ENCODE measurements around the gene HSD11B2. TPM values are rescaled to one million over a fixed set of nuclear protein-coding genes. Genes with fewer than 3 reads are reported as not detected.

Gene HSD11B2
- total and polyA plus RNA-seq, 2 of the 4 experiments (the other 2 are of a cell fraction) = 0.26 TPM; not detected in 1

DNA sequence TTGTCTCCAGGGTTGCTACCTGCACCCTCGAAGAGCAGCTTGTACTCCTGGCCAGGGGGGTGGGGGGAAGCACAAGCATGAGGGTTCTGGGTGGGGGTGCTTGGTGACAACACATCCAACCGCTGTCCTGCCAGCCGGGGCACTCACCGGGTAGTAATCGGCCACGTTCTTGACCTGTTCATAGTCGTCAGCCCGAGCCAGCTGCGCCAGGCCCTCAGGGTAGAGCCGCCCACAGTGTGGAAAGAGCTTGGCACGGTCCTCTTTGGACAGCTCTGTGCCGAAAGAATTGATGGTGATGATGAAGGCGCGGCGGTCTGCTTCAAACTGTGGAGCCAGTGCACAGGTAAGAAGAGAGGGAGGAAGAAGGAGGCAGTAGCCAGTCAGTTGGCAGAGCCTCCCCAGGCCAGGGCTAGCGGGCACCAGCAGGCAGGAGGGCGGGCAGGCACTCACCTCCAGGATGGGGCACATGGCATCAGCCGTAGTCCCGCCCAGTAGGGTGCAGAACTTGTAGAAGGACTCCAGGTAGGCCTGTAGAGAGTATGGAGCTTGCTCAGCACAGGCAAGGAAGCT lies 8.0 kb downstream of the HSD11B2 start:
- H4K91ac ChIP-seq (ENCODE audit: insufficient read depth, low read depth, low read length) = no peak overlapping the region
- TF ChIP-seq BHLHE40 (IDR thresholded peaks at IDR 0.05; ENCODE audit: low read depth, low read length) (no peak), CEBPB (IDR thresholded peaks at IDR 0.05; ENCODE audit: low read depth, low read length) (no peak)
- TF ChIP-seq, protein P1, sequence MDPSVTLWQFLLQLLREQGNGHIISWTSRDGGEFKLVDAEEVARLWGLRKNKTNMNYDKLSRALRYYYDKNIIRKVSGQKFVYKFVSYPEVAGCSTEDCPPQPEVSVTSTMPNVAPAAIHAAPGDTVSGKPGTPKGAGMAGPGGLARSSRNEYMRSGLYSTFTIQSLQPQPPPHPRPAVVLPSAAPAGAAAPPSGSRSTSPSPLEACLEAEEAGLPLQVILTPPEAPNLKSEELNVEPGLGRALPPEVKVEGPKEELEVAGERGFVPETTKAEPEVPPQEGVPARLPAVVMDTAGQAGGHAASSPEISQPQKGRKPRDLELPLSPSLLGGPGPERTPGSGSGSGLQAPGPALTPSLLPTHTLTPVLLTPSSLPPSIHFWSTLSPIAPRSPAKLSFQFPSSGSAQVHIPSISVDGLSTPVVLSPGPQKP (IDR thresholded peaks at IDR 0.05; ENCODE audit: borderline replicate concordance, low read depth, low read length) = no peak
- no peak overlapping the region for H3K56ac ChIP-seq (ENCODE audit: extremely low read depth, insufficient read depth, low read length)
- peaks cover 39% of the 10 kb centered on the region for H3K36me3 ChIP-seq (ENCODE audit: control insufficient read depth, insufficient read depth, low read length)
- H3K27me3 ChIP-seq (ENCODE audit: control insufficient read depth, insufficient read depth, low read length) = no peaks in the 10 kb centered on the region
- H4K20me1 ChIP-seq (ENCODE audit: insufficient read depth, low read length) = peaks cover 20% of the 10 kb centered on the region
- H2BK5ac ChIP-seq (ENCODE audit: low read depth, low read length, poor library complexity, severe bottlenecking) = no peak overlapping the region
- POLR2A ChIA-PET (ENCODE audit: unreplicated experiment) = no interaction called here
- ATAC-seq (ENCODE audit: low read depth) (no peak), DNase-seq (no peak)
- CTCF ChIA-PET = interaction anchor here (0.9 kb wide), 1 partner anchor 9 kb away, joined by 3 read pairs; no protein-coding TSS in a partner anchor
- no TSS peak for BruUV-seq (replicated peaks)
- H3K4me3 ChIP-seq (ENCODE audit: insufficient read depth, low read depth, low read length) = no peak overlapping the region
- H3K79me1 ChIP-seq (ENCODE audit: low read depth in 1 of 2, low read length in 2 of 2) = peaks cover 0 to 21% of the 10 kb centered on the region in 2 experiments; a peak in 1 of 4 replicates
- H4K5ac ChIP-seq (ENCODE audit: low read depth, low read length) = no peak overlapping the region
- no peak overlapping the region for H2BK120ac ChIP-seq (ENCODE audit: low read depth, low read length)
- in situ Hi-C loops (cut with MboI; ENCODE audit: low sequenced_read_pairs) (no loop called here), dilution Hi-C loops (cut with HindIII; ENCODE audit: low sequenced_read_pairs, unreplicated experiment) (no loop called here), intact Hi-C loops (cut with micrococcal nuclease) (no loop called here)
- no peak overlapping the region for H3K18ac ChIP-seq (ENCODE audit: low read depth, low read length)
- peaks cover 13% of the 10 kb centered on the region; the same call in 1 of the 2 replicates for H3K4me1 ChIP-seq (ENCODE audit: control insufficient read depth, insufficient read depth, low read length)
- H3K4ac ChIP-seq (ENCODE audit: low read depth, low read length) = no peak overlapping the region
- H2AK9ac ChIP-seq (replicated peaks; ENCODE audit: low read depth, low read length, poor library complexity) = no peak overlapping the region
- H3K4me2 ChIP-seq (ENCODE audit: low read depth, low read length) = no peak overlapping the region
- H3K23ac ChIP-seq (ENCODE audit: low read depth, low read length) = no peak overlapping the region
- H2AK5ac ChIP-seq (ENCODE audit: low read depth, low read length) = no peak overlapping the region
- H3K27ac ChIP-seq (ENCODE audit: insufficient read depth, low read length) = no peak overlapping the region
- H3K9ac ChIP-seq (ENCODE audit: low read depth, low read length) = no peak overlapping the region
- H3K9me1 ChIP-seq (ENCODE audit: insufficient read depth, low read length) = peaks cover 5% of the 10 kb centered on the region; the same call in 1 of the 2 replicates
- H3K14ac ChIP-seq (replicated peaks; ENCODE audit: low read depth, low read length) = no peak overlapping the region
- no peaks in the 10 kb centered on the region for H3K9me3 ChIP-seq (ENCODE audit: control insufficient read depth, insufficient read depth, low read length)
- 98% methylated on average over 13 of the region's 19 CpGs; no CpG with 5 or more reads in 1 of the 2 experiments for WGBS, 2 experiments (ENCODE audit: extremely low coverage in 2 of 2, insufficient read length in 1 of 2)
- no peak overlapping the region for H2AFZ ChIP-seq (replicated peaks; ENCODE audit: low read length, poor library complexity)
- H2BK20ac ChIP-seq (ENCODE audit: low read depth, low read length) = no peak overlapping the region
- no peak overlapping the region for H4K8ac ChIP-seq (ENCODE audit: low read depth in 2 of 2, low read length in 2 of 2)
- no peak overlapping the region for H2BK15ac ChIP-seq (ENCODE audit: low read depth, low read length)

Measured in IMR-90 (cell line).